MM.1S (cell line): ENCODE results near the gene PSAPL1.

Experiments
- DNase-seq: peaks from one replicate; pipeline ENCODE4 v3.0.0-alpha.2; 2015
- H2AFZ ChIP-seq: fragments of 300-600 bp; sonication (generic); 2 replicates; pipeline ENCODE4 v1.6.0; 2016; ENCODE audit warnings: antibody characterized with exemption, low read length
- H3F3A ChIP-seq: fragments of 300-600 bp; sonication (generic); 2 replicates; pipeline ENCODE4 v1.6.1; 2016; ENCODE audit warnings: mild to moderate bottlenecking, antibody characterized with exemption, low read length, moderate library complexity, mixed read lengths; ENCODE audit not compliant: insufficient read depth
- H3K27ac ChIP-seq: fragments of 300-600 bp; sonication (generic); 2 replicates; pipeline ENCODE4 v1.5.1; 2016; ENCODE audit warnings: mild to moderate bottlenecking, low read length
- H3K27me3 ChIP-seq: fragments of 300-600 bp; sonication (generic); replicated peaks from 2 replicates; pipeline ENCODE4 v1.6.0; 2016; ENCODE audit warnings: low read length; ENCODE audit not compliant: insufficient read depth
- H3K36me3 ChIP-seq: fragments of 300-600 bp; sonication (generic); replicated peaks from 2 replicates; pipeline ENCODE4 v1.6.1; 2016; ENCODE audit warnings: mild to moderate bottlenecking, low read length, mixed read lengths; ENCODE audit not compliant: insufficient read depth
- H3K4me1 ChIP-seq: fragments of 300-600 bp; sonication (generic); 2 replicates; pipeline ENCODE4 v1.6.1; 2016; ENCODE audit warnings: low read length, mixed read lengths
- H3K4me2 ChIP-seq: fragments of 300-600 bp; sonication (generic); 2 replicates; pipeline ENCODE4 v1.6.0; 2016; ENCODE audit warnings: low read depth, low read length
- H3K4me3 ChIP-seq: fragments of 300-600 bp; sonication (generic); 2 replicates; pipeline ENCODE4 v1.5.1; 2016; ENCODE audit warnings: low read length, mixed read lengths
- H3K79me2 ChIP-seq: fragments of 300-600 bp; sonication (generic); 2 replicates; pipeline ENCODE4 v1.6.1; 2016; ENCODE audit warnings: mixed run types, low read length, mixed read lengths
- H3K9ac ChIP-seq: fragments of 300-600 bp; sonication (generic); 2 replicates; pipeline ENCODE4 v1.6.1; 2016; ENCODE audit warnings: low read length, mixed read lengths
- H3K9me2 ChIP-seq: fragments of 300-600 bp; sonication (generic); replicated peaks from 2 replicates; pipeline ENCODE4 v1.6.1; 2016; ENCODE audit warnings: mild to moderate bottlenecking, low read length, mixed read lengths; ENCODE audit not compliant: insufficient read depth
- H3K9me3 ChIP-seq: fragments of 300-600 bp; sonication (generic); replicated peaks from 2 replicates; pipeline ENCODE4 v1.6.1; 2016; ENCODE audit warnings: mild to moderate bottlenecking, low read length, mixed read lengths; ENCODE audit not compliant: insufficient read depth
- H4K20me1 ChIP-seq: fragments of 300-600 bp; sonication (generic); 2 replicates; pipeline ENCODE4 v1.6.1; 2016; ENCODE audit warnings: mild to moderate bottlenecking, low read length, moderate library complexity, mixed read lengths; ENCODE audit not compliant: insufficient read depth
- CTCF ChIP-seq: fragments of 300-600 bp; sonication (generic); IDR thresholded peaks from 2 replicates; pipeline ENCODE4 v1.5.1; 2016; ENCODE audit warnings: antibody characterized with exemption, low read length, mixed read lengths
- EZH2 ChIP-seq: fragments of 300-600 bp; sonication (generic); optimal IDR thresholded peaks from 2 replicates; pipeline ENCODE3; 2017; ENCODE audit warnings: low read depth, mild to moderate bottlenecking, antibody characterized with exemption, low read length, mixed read lengths
- EZH2phosphoT487 ChIP-seq: fragments of 300-600 bp; sonication (generic); IDR thresholded peaks from 2 replicates; pipeline ENCODE4 v1.6.1; 2018; ENCODE audit warnings: antibody characterized with exemption, low read length

The PSAPL1 gene

DNA sequence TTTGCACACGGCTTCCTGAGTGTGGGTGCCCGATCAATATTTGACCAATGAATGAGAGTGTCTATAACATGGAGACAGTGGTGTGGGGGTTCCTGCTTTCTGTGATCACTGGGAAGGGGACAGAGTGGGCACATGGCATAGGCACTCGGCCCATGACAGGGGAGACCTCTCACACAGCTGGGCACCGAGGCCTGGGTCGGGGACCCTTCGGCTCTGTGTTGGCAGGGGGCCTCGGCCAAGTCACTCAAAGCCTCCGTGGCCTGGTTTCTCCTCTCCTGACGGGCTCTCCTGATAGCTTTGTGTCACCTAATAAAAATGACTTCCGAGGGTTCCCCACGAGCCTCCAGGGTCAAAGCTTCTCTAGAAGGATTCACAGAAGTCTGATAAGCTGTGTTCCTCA, 43.9 kb upstream of the PSAPL1 start:
- Histone ChIP-seq H3K4me3 (no peak overlapping the region), H3K9ac (no peak overlapping the region), H3K9me2 (no peaks in the 10 kb centered on the region), H3K27me3 (peaks cover 90% of the 10 kb centered on the region), H2AFZ (no peak overlapping the region), H3K36me3 (no peaks in the 10 kb centered on the region), H3K27ac (no peak overlapping the region), H3K9me3 (no peaks in the 10 kb centered on the region), H4K20me1 (no peaks in the 10 kb centered on the region), H3K79me2 (no peaks in the 10 kb centered on the region), H3K4me1 (no peaks in the 10 kb centered on the region), H3K4me2 (no peak overlapping the region), H3F3A (no peaks in the 10 kb centered on the region)
- no peak for DNase-seq
- TF ChIP-seq EZH2: no peak
- no peak for TF ChIP-seq CTCF
- no peak for TF ChIP-seq EZH2phosphoT487

DNA sequence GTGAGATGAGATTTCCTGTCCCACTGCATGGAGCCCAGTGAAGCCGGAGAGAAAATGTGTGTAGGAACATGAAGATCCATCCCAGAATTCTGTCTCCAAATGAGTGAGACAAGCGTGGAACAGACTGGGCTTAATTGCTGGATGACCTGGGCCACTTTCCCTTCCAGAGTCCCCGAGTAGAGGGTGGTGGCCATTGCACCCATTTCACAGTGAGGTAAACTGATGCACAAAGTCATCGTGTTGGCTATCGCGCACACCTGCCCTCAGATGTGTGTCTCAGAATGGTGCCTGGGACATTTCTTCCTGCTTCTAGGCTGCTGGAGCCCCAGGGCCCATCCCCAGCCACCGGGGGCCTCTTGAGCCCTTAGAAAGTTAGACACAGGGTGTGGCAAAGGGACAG, 43.0 kb upstream of the PSAPL1 start:
- TF ChIP-seq EZH2 (no peak), CTCF (no peak), EZH2phosphoT487 (no peak)
- Histone ChIP-seq H3K27me3 (peaks cover 91% of the 10 kb centered on the region), H3K79me2 (no peaks in the 10 kb centered on the region)

GRCh38 chr4:7476820-7477219, 42.1 kb upstream of the PSAPL1 start:
- Histone ChIP-seq H3K4me3 (no peak overlapping the region), H3K4me2 (no peak overlapping the region), H3K4me1 (no peaks in the 10 kb centered on the region), H3K9me2 (no peaks in the 10 kb centered on the region), H4K20me1 (no peaks in the 10 kb centered on the region), H3F3A (no peaks in the 10 kb centered on the region), H2AFZ (no peak overlapping the region), H3K9ac (no peak overlapping the region), H3K9me3 (no peaks in the 10 kb centered on the region), H3K36me3 (no peaks in the 10 kb centered on the region), H3K27ac (no peak overlapping the region), H3K79me2 (no peaks in the 10 kb centered on the region), H3K27me3 (peaks cover 98% of the 10 kb centered on the region)
- TF ChIP-seq CTCF (no peak), EZH2phosphoT487 (no peak), EZH2 (no peak)
- no peak for DNase-seq

More for the DNA sequence above, 43.0 kb upstream of the PSAPL1 start:
- H3K4me3 ChIP-seq: no peak overlapping the region
- H3K27ac ChIP-seq: no peak overlapping the region
- no peak overlapping the region for H3K4me2 ChIP-seq
- no peaks in the 10 kb centered on the region for H3K4me1 ChIP-seq
- no peak overlapping the region for H3K9ac ChIP-seq
- H4K20me1 ChIP-seq: no peaks in the 10 kb centered on the region
- no peaks in the 10 kb centered on the region for H3K36me3 ChIP-seq
- no peak for DNase-seq
- H3K9me2 ChIP-seq: no peaks in the 10 kb centered on the region
- H3F3A ChIP-seq: no peaks in the 10 kb centered on the region
- H3K9me3 ChIP-seq: no peaks in the 10 kb centered on the region
- H2AFZ ChIP-seq: no peak overlapping the region
